Measurements from ENCODE around the gene COMMD1.
"Not testable (repeated sequence)": the region's sequence is repeated elsewhere in the genome, so short reads cannot be mapped to it uniquely, and the experiment has no call there.

Gene COMMD1

GRCh38 chr2:61905372-61906185, at the start of gene COMMD1:
TSS of gene COMMD1 (plus strand) at chr2:61905674. CDS start at chr2:61905679, 5 bp downstream.
- peak; percentile 76 for DNase-seq (ENCODE audit: low read depth)

GRCh38 chr2:61857224-61857623, 48.2 kb upstream of the COMMD1 start:
- no peak for DNase-seq (ENCODE audit: low read depth)

- DNase-seq (ENCODE audit: low read depth): no peak
Observed at GRCh38 chr2:61862085-61862484, 43.4 kb upstream of the COMMD1 start.

- DNase-seq (ENCODE audit: low read depth): not testable (repeated sequence)
Observed at GRCh38 chr2:61866482-61867089, 38.9 kb upstream of the COMMD1 start.

- no peak for DNase-seq (ENCODE audit: low read depth)
Observed at GRCh38 chr2:61876400-61876799, 29.1 kb upstream of the COMMD1 start.

- no peak for DNase-seq (ENCODE audit: low read depth)
Observed at GRCh38 chr2:61877571-61878245, 27.8 kb upstream of the COMMD1 start.

GRCh38 chr2:61878761-61879160, 26.7 kb upstream of the COMMD1 start:
- DNase-seq (ENCODE audit: low read depth): no peak

- DNase-seq (ENCODE audit: low read depth): not testable (repeated sequence)
Observed at GRCh38 chr2:61879351-61879750, 26.1 kb upstream of the COMMD1 start.

- no peak for DNase-seq (ENCODE audit: low read depth)
Observed at GRCh38 chr2:61882850-61883249, 22.6 kb upstream of the COMMD1 start.

GRCh38 chr2:61885896-61886603, 19.4 kb upstream of the COMMD1 start:
- DNase-seq (ENCODE audit: low read depth): no peak

GRCh38 chr2:61887717-61888266, 17.7 kb upstream of the COMMD1 start:
- peak; percentile 10 for DNase-seq (ENCODE audit: low read depth)

- peak; percentile 82 for DNase-seq (ENCODE audit: low read depth)
Observed at GRCh38 chr2:61888267-61889055, 17.0 kb upstream of the COMMD1 start, which contains the start of gene CCT4. TSS of gene CCT4 (minus strand) at chr2:61888656. CDS start at chr2:61888507, 149 bp downstream.

GRCh38 chr2:61898810-61899209, 6.7 kb upstream of the COMMD1 start:
- no peak for DNase-seq (ENCODE audit: low read depth)

GRCh38 chr2:61900281-61900680, 5.2 kb upstream of the COMMD1 start:
- DNase-seq (ENCODE audit: low read depth): no peak

GRCh38 chr2:61906186-61906470, 654 bp downstream of the COMMD1 start:
- DNase-seq (ENCODE audit: low read depth): no peak

- no peak for DNase-seq (ENCODE audit: low read depth)
Observed at GRCh38 chr2:61909116-61909515, 3.6 kb downstream of the COMMD1 start.

- no peak for DNase-seq (ENCODE audit: low read depth)
Observed at GRCh38 chr2:61910603-61911002, 5.1 kb downstream of the COMMD1 start.

GRCh38 chr2:61911510-61911909, 6.0 kb downstream of the COMMD1 start:
- no peak for DNase-seq (ENCODE audit: low read depth)

GRCh38 chr2:61914794-61915193, 9.3 kb downstream of the COMMD1 start:
- DNase-seq (ENCODE audit: low read depth): not testable (repeated sequence)

- DNase-seq (ENCODE audit: low read depth): no peak
Observed at GRCh38 chr2:61920548-61920947, 15.1 kb downstream of the COMMD1 start.

- DNase-seq (ENCODE audit: low read depth): no peak
Observed at GRCh38 chr2:61922714-61923113, 17.2 kb downstream of the COMMD1 start.

Data from stimulated activated CD8-positive, alpha-beta memory T cell treated with anti-CD3 and anti-CD28 coated beads, Interleukin-4, amount 100 ng/mL, for 24 hours (primary cell).